K562 (cell line): ENCODE data around the gene THSD8. TPM values are rescaled to one million over a fixed set of nuclear protein-coding genes. Genes with fewer than 3 reads are reported as not detected.

Source experiments
- FOXP1 ChIP-seq: sonication (generic); formaldehyde crosslinking; IDR thresholded peaks from 2 replicates; pipeline ENCODE4 v1.8.0; 2022; ENCODE audit warnings: mild to moderate bottlenecking, missing genetic modification reagents
- HCFC1 ChIP-seq: IDR thresholded peaks from 2 replicates; pipeline ENCODE4 v1.6.1; 2012; ENCODE audit warnings: low read depth, low read length, improper control_type of control experiment
- MBD2 ChIP-seq: sonication (generic); IDR thresholded peaks from 2 replicates; pipeline ENCODE4 v1.6.1; 2016; ENCODE audit warnings: low read depth, borderline replicate concordance
- NR2F6 ChIP-seq: fragments of 450-650 bp; formaldehyde crosslinking; IDR thresholded peaks from 2 replicates; pipeline ENCODE4 v1.4.0; 2020; ENCODE audit warnings: mild to moderate bottlenecking
- PBX2 ChIP-seq, 2 experiments: IDR thresholded peaks in 1 of 2; conservative IDR thresholded peaks in 1 of 2; 2 replicates each; pipeline ENCODE4 v1.6.1; 2016; ENCODE audit warnings: low read depth in 2 of 2, mild to moderate bottlenecking in 1 of 2, missing compliant biosample characterization in 1 of 2, missing genetic modification characterization in 1 of 2, moderate library complexity in 1 of 2
- RCOR1 ChIP-seq, 2 experiments: IDR thresholded peaks; 2 replicates each; pipeline ENCODE4 v1.6.1; 2012; ENCODE audit warnings: low read depth in 2 of 2, low read length in 2 of 2, borderline replicate concordance in 1 of 2, improper control_type of control experiment in 1 of 2
- SAFB2 ChIP-seq: fragments of 200-400 bp; formaldehyde crosslinking; IDR thresholded peaks from 2 replicates; pipeline ENCODE4 v1.6.1; 2018; ENCODE audit warnings: borderline replicate concordance, low read length, low read depth, moderate library complexity; ENCODE audit not compliant: severe bottlenecking
- SRF ChIP-seq, 2 experiments: fragments of 250-450, 450-650 bp in 1 of 2; sonication (Bioruptor Pico) in 1 of 2; sonication (generic) in 1 of 2; formaldehyde crosslinking; IDR thresholded peaks; 2 replicates each; pipeline versions ENCODE4 v1.5.0 to v1.5.1; 2020 to 2022; ENCODE audit warnings: mild to moderate bottlenecking in 1 of 2, missing genetic modification reagents in 1 of 2
- TSHZ1 ChIP-seq: fragments of 250-450 bp; sonication (Bioruptor Pico); IDR thresholded peaks from 2 replicates; pipeline ENCODE4 v1.4.0; 2020; ENCODE audit warnings: mild to moderate bottlenecking, moderate library complexity
- ZKSCAN1 ChIP-seq: fragments of 150-350 bp; IDR thresholded peaks from 2 replicates; pipeline ENCODE4 v1.6.1; 2016; ENCODE audit warnings: low read depth, low read length
- ZNF124 ChIP-seq: sonication (generic); formaldehyde crosslinking; IDR thresholded peaks from 2 replicates; pipeline ENCODE4 v1.8.1; 2022; ENCODE audit warnings: missing genetic modification reagents
- ZNF311 ChIP-seq: fragments of 250-450 bp; sonication (Bioruptor Pico); IDR thresholded peaks from 2 replicates; pipeline ENCODE4 v1.4.0; 2020; ENCODE audit warnings: mild to moderate bottlenecking, moderate library complexity
- ZNF592 ChIP-seq: fragments of 450-650 bp; IDR thresholded peaks from 2 replicates; pipeline ENCODE4 v1.6.1; 2017; ENCODE audit warnings: antibody characterized with exemption, mild to moderate bottlenecking
- polyA plus RNA-seq, 8 experiments: library from polyadenylated mRNA; depleted of rRNA in 4 of 8; stranded (reverse) in 5 of 8; unstranded in 3 of 8; fragments of >200 nt; fragmentation: Nextera tagmentation in 2 of 8; fragmentation: Illumina TruSeq in 1 of 8; extraction: Ambion mirVana in 2 of 8; extraction: Trizol in 1 of 8; gene quantifications; 2 replicates each; pipeline versions ENCODE4 v1.2.1 to v1.2.3, GENCODE V29; 2011 to 2014; ENCODE audit warnings: inconsistent platforms in 1 of 8, missing spikeins in 1 of 8
- total RNA-seq, 7 experiments: library from RNA; depleted of rRNA in 6 of 7; stranded (reverse); fragments of >200 nt in 6 of 7; fragmentation: Illumina TruSeq in 2 of 7; extraction: Trizol in 2 of 7; gene quantifications; 2 replicates each; pipeline versions ENCODE4 v1.2.1 to v1.2.3, GENCODE V29; 2011 to 2021; ENCODE audit warnings: low replicate concordance in 1 of 7
- TF ChIP-seq, protein P1 (sequence below): fragments of 250-450 bp; sonication (Bioruptor Pico); IDR thresholded peaks from 2 replicates; pipeline ENCODE4 v1.4.0; 2020; ENCODE audit warnings: mild to moderate bottlenecking

Gene THSD8
- total and polyA plus RNA-seq, 9 of the 15 experiments (the other 6 are each of a cell fraction or from before 2014, with no cell fraction given) = 8.4 to 42.4 (median 19.9) TPM; not detected in 2

GRCh38 chr19:12801466-12802266 is at the start of gene THSD8, which contains the start of gene PRDX2 (continued):
- TF ChIP-seq PBX2 (CRISPR knock-in tag; IDR thresholded peaks at IDR 0.05; ENCODE audit: low read depth) (no peak), PBX2 (tag; conservative IDR thresholded peaks at IDR 0.05; ENCODE audit: low read depth) (no peak), SRF (CRISPR knock-in tag; IDR thresholded peaks at IDR 0.05) (peak in 1 of 2 experiments; percentile 35; a peak in 1 of 4 replicates), TSHZ1 (CRISPR knock-in tag) (no peak), ZNF592 (no peak; the same call in 1 of the 2 replicates), SAFB2 (no peak), RCOR1 (IDR thresholded peaks at IDR 0.05; ENCODE audit: borderline replicate concordance in 1 of 2, low read depth in 2 of 2, low read length in 2 of 2) (no peak), MBD2 (peak; percentile 98), HCFC1 (peak; percentile 59), ZNF124 (CRISPR knock-in tag) (no peak; the same call in 1 of the 2 replicates), ZNF311 (CRISPR knock-in tag) (no peak), ZKSCAN1 (no peak), NR2F6 (CRISPR knock-in tag) (no peak), FOXP1 (CRISPR knock-in tag) (peak; percentile 63; the same call in 1 of the 2 replicates)
- TF ChIP-seq, protein P1, sequence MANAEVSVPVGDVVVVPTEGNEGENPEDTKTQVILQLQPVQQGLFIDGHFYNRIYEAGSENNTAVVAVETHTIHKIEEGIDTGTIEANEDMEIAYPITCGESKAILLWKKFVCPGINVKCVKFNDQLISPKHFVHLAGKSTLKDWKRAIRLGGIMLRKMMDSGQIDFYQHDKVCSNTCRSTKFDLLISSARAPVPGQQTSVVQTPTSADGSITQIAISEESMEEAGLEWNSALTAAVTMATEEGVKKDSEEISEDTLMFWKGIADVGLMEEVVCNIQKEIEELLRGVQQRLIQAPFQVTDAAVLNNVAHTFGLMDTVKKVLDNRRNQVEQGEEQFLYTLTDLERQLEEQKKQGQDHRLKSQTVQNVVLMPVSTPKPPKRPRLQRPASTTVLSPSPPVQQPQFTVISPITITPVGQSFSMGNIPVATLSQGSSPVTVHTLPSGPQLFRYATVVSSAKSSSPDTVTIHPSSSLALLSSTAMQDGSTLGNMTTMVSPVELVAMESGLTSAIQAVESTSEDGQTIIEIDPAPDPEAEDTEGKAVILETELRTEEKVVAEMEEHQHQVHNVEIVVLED (CRISPR knock-in tag) = peak; percentile 79
